A673 (cell line): Measurements from ENCODE around the gene KATNAL1. TPM values are rescaled to one million over a fixed set of nuclear protein-coding genes. Genes with fewer than 3 reads are reported as not detected.
"Not testable (repeated sequence)": the region's sequence is repeated elsewhere in the genome, so short reads cannot be mapped to it uniquely, and the experiment has no call there.

ENCODE experiments used
- BruUV-seq: library from RNA; stranded (reverse); fragments of 400-500 nt; replicated peaks from 2 replicates; lab custom pipeline; 2021; lab: Mats Ljungman, UMichigan
- CTCF ChIA-PET: fragments of 300-600 bp; sonication (Branson Sonifier 250); formaldehyde crosslinking; loops from one replicate; lab custom pipeline; 2022; ENCODE audit warnings: antibody characterized with exemption; lab: Charles Lee
- POLR2A ChIA-PET: fragments of 300-600 bp; sonication (Branson Sonifier 250); formaldehyde crosslinking; loops from one replicate; lab custom pipeline; 2022; ENCODE audit warnings: antibody characterized with exemption; ENCODE audit not compliant: low non-redundant PET; lab: Charles Lee
- DNase-seq: peaks from one replicate; pipeline ENCODE4 v3.0.0-alpha.2; 2015; ENCODE audit warnings: low spot score
- H3K27ac ChIP-seq: fragments of 200-600 bp; sonication (generic); 2 replicates; pipeline ENCODE4 v1.5.1; 2016; ENCODE audit warnings: mixed run types, low read depth, mild to moderate bottlenecking, mixed read lengths, antibody characterized with exemption, low read length; ENCODE audit not compliant: poor library complexity, severe bottlenecking
- H3K27me3 ChIP-seq: fragments of 200-600 bp; sonication (generic); replicated peaks from 2 replicates; pipeline ENCODE4 v1.6.1; 2017; ENCODE audit warnings: mixed run types, low read depth, mild to moderate bottlenecking, mixed read lengths, antibody characterized with exemption, low read length; ENCODE audit not compliant: insufficient read depth, poor library complexity
- H3K36me3 ChIP-seq: fragments of 200-600 bp; sonication (generic); 2 replicates; pipeline ENCODE4 v1.6.1; 2016; ENCODE audit warnings: mixed run types, mild to moderate bottlenecking, mixed read lengths, antibody characterized with exemption, low read length; ENCODE audit not compliant: insufficient read depth, poor library complexity, severe bottlenecking
- H3K4me1 ChIP-seq: fragments of 200-600 bp; sonication (generic); 2 replicates; pipeline ENCODE4 v1.6.1; 2017; ENCODE audit warnings: mixed run types, mild to moderate bottlenecking, mixed read lengths, antibody characterized with exemption, low read length; ENCODE audit not compliant: insufficient read depth, poor library complexity, severe bottlenecking
- H3K4me3 ChIP-seq: fragments of 200-600 bp; sonication (generic); 2 replicates; pipeline ENCODE4 v1.5.1; 2016; ENCODE audit warnings: low read depth, mixed run types, mild to moderate bottlenecking, mixed read lengths, low read length; ENCODE audit not compliant: poor library complexity, severe bottlenecking
- H3K9me3 ChIP-seq: fragments of 200-600 bp; sonication (generic); 2 replicates; pipeline ENCODE4 v1.6.1; 2016; ENCODE audit warnings: mixed run types, low read depth, mild to moderate bottlenecking, mixed read lengths, antibody characterized with exemption, low read length; ENCODE audit not compliant: poor library complexity, severe bottlenecking
- EZH2 ChIP-seq: fragments of 200-600 bp; sonication (generic); IDR thresholded peaks from 2 replicates; pipeline ENCODE4 v1.6.1; 2017; ENCODE audit warnings: borderline replicate concordance, low read depth, mild to moderate bottlenecking, mixed read lengths, antibody characterized with exemption, low read length; ENCODE audit not compliant: poor library complexity, severe bottlenecking
- intact Hi-C: fragments of 100-400 bp; cut with micrococcal nuclease; formaldehyde crosslinking; loops from one replicate; pipeline ENCODE4 v1.10.0; 2022; ENCODE audit not compliant: unreplicated experiment
- total RNA-seq: library from RNA; stranded (reverse); gene quantifications from 2 replicates; pipeline ENCODE4 v1.2.3, GENCODE V29; 2021
- TF ChIP-seq, protein P1 (sequence below): fragments of 300-800, 200-600 bp; sonication (generic); conservative IDR thresholded peaks from 2 replicates; pipeline ENCODE4 v1.5.1; 2017; ENCODE audit warnings: low read depth, mild to moderate bottlenecking, antibody characterized with exemption, low read length, moderate library complexity, mixed read lengths

KATNAL1 gene
- total RNA-seq, 1 experiment from 2014 or later = 63.0 TPM

DNA sequence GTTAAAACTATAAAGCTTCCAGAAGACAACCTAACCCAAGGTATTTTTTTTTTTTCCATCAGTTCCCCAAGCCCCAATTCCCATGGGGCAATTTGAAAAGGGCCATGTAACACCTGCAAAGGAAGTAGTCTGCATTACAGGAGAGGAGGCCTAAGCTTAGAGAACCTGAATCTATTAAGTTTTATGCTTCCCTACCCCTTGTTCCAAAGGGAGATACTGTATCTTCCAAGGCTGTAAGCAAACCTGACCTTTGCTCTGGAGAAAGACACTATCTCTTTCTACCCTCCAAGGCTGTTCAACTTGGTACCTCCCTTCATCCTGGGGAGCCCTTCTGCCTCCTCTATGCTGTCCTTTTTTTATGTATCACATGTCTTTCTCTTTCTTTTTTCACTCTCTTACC lies 15.0 kb downstream of the KATNAL1 start:
- Histone ChIP-seq H3K9me3 (no peaks in the 10 kb centered on the region), H3K27me3 (no peaks in the 10 kb centered on the region), H3K27ac (no peak overlapping the region), H3K4me3 (no peak overlapping the region), H3K4me1 (peaks cover 23% of the 10 kb centered on the region), H3K36me3 (no peaks in the 10 kb centered on the region)
- TF ChIP-seq, protein P1, sequence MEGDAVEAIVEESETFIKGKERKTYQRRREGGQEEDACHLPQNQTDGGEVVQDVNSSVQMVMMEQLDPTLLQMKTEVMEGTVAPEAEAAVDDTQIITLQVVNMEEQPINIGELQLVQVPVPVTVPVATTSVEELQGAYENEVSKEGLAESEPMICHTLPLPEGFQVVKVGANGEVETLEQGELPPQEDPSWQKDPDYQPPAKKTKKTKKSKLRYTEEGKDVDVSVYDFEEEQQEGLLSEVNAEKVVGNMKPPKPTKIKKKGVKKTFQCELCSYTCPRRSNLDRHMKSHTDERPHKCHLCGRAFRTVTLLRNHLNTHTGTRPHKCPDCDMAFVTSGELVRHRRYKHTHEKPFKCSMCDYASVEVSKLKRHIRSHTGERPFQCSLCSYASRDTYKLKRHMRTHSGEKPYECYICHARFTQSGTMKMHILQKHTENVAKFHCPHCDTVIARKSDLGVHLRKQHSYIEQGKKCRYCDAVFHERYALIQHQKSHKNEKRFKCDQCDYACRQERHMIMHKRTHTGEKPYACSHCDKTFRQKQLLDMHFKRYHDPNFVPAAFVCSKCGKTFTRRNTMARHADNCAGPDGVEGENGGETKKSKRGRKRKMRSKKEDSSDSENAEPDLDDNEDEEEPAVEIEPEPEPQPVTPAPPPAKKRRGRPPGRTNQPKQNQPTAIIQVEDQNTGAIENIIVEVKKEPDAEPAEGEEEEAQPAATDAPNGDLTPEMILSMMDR = no peak
- intact Hi-C loops = no loop called here
- no TSS peak for BruUV-seq
- no peak for DNase-seq
- POLR2A ChIA-PET = no interaction called here
- CTCF ChIA-PET = no interaction called here

DNA sequence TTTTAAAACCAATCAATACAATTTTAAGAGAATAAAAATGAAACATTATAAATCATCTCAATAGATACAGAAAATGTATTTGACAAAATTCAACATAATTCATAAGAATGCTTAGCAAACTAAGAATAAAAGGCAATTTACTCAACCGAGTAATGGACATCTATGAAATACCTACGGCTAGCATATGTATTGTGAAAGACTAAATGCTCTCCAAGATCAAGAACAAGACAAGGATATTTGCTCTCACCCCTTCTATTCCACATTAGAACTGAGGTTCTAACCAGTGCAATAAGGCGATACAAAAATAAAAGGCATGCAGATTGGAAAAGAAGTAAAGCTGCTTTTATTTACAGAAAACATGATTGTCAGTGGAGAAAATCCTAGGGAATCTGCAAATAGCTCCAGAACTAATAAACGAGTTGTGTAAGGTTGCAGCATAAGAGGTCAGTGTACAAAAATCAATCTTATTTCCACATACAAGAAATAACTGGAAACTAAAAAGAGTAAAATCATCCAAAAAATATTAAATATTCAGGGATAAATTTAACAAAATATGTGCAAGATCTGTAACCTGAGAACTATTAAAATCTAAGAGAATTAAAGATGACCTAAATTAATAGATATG lies 16.4 kb downstream of the KATNAL1 start:
- CTCF ChIA-PET = no interaction called here
- no peak overlapping the region for H3K4me3 ChIP-seq
- no peaks in the 10 kb centered on the region for H3K9me3 ChIP-seq
- no peak overlapping the region for H3K27ac ChIP-seq
- POLR2A ChIA-PET = no interaction called here
- no TSS peak for BruUV-seq
- intact Hi-C loops = no loop called here
- TF ChIP-seq, protein P1 = no peak
- no peak for TF ChIP-seq EZH2
- no peak for DNase-seq
- no peaks in the 10 kb centered on the region for H3K36me3 ChIP-seq
- H3K4me1 ChIP-seq = peaks cover 23% of the 10 kb centered on the region
- H3K27me3 ChIP-seq = no peaks in the 10 kb centered on the region

DNA sequence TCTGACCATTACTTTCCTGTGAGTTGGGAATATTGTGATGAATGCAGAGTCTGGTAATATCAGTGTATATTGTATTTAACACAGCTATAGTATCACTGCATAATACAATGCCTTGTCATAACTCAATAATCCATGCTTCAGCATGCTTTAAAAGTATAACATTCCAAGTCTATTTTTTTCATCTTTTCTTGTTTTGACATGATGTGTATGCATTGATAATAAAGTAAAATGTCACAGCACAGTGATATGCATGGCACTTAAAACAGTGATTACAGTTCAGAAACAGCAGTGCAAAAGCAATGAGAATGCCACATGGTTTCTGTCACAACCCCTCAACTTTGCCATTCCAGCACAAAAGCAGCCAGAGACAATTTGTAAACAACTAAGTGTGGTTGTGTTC lies 17.8 kb downstream of the KATNAL1 start:
- Histone ChIP-seq H3K4me3 (no peak overlapping the region), H3K4me1 (peaks cover 19% of the 10 kb centered on the region), H3K36me3 (no peaks in the 10 kb centered on the region), H3K27me3 (no peaks in the 10 kb centered on the region), H3K9me3 (no peaks in the 10 kb centered on the region), H3K27ac (no peak overlapping the region)
- TF ChIP-seq EZH2 = no peak
- TF ChIP-seq, protein P1 = no peak
- BruUV-seq = no TSS peak
- CTCF ChIA-PET = no interaction called here
- intact Hi-C loops = no loop called here
- DNase-seq = no peak
- POLR2A ChIA-PET = no interaction called here

DNA sequence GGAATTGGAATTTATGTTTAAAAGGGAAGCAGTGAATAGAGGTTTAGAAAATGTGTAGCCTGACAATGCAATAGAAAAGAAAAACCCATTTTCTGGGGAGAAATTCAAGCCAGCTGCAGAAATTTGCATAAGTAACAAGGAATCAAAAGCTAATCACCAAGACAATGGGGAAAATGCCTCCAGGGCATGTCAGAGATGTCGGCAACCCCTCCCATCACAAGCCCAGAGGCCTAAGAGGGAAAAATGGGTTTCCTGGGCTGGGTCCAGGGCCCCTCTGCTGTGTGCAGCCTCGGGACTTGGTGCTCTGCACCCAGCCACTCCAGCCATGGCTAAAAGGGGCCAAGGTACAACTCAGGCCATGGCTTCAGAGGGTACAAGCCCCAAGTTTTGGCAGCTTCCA lies 21.3 kb downstream of the KATNAL1 start:
- peak; percentile 31 for DNase-seq
- H3K4me1 ChIP-seq = peaks cover 19% of the 10 kb centered on the region
- BruUV-seq, H3K4me3 ChIP-seq, H3K27ac ChIP-seq, POLR2A ChIA-PET, H3K27me3 ChIP-seq, intact Hi-C loops, CTCF ChIA-PET, H3K36me3 ChIP-seq, H3K9me3 ChIP-seq: not testable (repeated sequence)
